Astrocyte of the cerebellum (primary cell): ENCODE results near the gene SNX1.
"Not testable (repeated sequence)": the region's sequence is repeated elsewhere in the genome, so short reads cannot be mapped to it uniquely, and the experiment has no call there.

Experiments
- DNase-seq: peaks from one replicate; pipeline ENCODE4 v3.0.0-alpha.2; 2011; ENCODE audit warnings: low read depth
- H3K4me3 ChIP-seq: 2 replicates; pipeline ENCODE4 v1.5.1; 2011; ENCODE audit warnings: mild to moderate bottlenecking, low read depth, low read length, moderate library complexity
- CTCF ChIP-seq: IDR thresholded peaks from 2 replicates; pipeline ENCODE4 v1.5.1; 2012; ENCODE audit warnings: low read length, low read depth, moderate library complexity, mild to moderate bottlenecking; ENCODE audit errors: missing control alignments
- in situ Hi-C: cut with HindIII; loops from 2 replicates; pipeline ENCODE4 v1.10.0; 2017; ENCODE audit warnings: low sequenced_read_pairs

The SNX1 gene

DNA sequence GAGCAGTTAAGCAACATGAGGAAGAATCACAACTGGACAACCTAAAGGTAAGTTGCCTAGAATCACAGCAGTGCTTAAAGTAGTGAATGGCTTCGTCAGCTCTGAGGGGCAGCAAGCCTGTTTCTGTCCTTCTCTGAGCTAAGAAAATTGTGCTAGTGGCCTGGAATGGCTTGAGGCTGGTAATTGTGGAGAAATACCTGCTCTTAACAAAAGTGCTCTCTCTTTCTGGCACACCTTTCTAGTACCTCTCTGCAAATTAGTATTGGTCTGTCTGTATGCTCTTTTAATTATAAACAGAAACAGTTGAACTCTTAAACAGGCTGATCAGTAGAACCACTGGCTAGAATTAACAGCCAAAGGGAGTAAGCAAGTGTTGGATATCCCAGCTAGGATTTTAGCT is 11.6 kb downstream of the SNX1 start:
- H3K4me3 ChIP-seq = no peak overlapping the region
- no peak for TF ChIP-seq CTCF
- DNase-seq = no peak
- in situ Hi-C loops = no loop called here

- DNase-seq, H3K4me3 ChIP-seq, in situ Hi-C loops: not testable (repeated sequence)
Measured at GRCh38 chr15:64110108-64110701, 14.4 kb downstream of the SNX1 start.

- TF ChIP-seq CTCF = no peak
Measured at GRCh38 chr15:64110950-64111678, 15.3 kb downstream of the SNX1 start.

DNA sequence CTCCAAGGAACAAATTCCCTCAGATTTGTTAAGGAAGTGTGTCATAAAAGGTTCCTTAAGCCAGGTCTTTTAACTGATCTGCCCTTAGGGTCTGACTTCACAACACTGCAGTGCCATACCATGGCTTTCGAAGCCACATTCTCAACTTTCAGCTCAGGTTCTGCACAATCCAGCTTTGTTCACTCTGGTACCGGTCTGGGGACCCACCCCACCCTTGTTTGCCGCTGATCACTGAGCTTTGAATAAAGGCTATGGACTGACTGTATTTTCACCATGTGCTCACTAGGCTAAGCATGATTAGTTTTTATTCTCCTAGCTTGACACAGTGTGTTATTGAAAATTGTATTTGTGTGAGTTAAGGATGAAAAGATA is 15.9 kb downstream of the SNX1 start:
- TF ChIP-seq CTCF = no peak
- no peak overlapping the region for H3K4me3 ChIP-seq
- no peak for DNase-seq
- in situ Hi-C loops = no loop called here

More at GRCh38 chr15:64110950-64111678, 15.3 kb downstream of the SNX1 start:
- no peak overlapping the region for H3K4me3 ChIP-seq
- in situ Hi-C loops = no loop called here
- DNase-seq = no peak

- no peak for TF ChIP-seq CTCF
- in situ Hi-C loops = no loop called here
- no peak overlapping the region for H3K4me3 ChIP-seq
- DNase-seq = no peak
Measured at GRCh38 chr15:64112073-64112772, 16.4 kb downstream of the SNX1 start.

GRCh38 chr15:64112904-64113303 is 17.1 kb downstream of the SNX1 start:
- no peak for DNase-seq
- in situ Hi-C loops = no loop called here
- H3K4me3 ChIP-seq = no peak overlapping the region
- no peak for TF ChIP-seq CTCF
